ENCODE data around the gene LHB. TPM values are rescaled to one million over a fixed set of nuclear protein-coding genes. Genes with fewer than 3 reads are reported as not detected.

Gene LHB
- not detected for total RNA-seq
- polyA plus RNA-seq: under 1 TPM in 1 of 3 donors, not detected in 2; 0.32 TPM
- long read RNA-seq, donor 1: 0 reads
- long read RNA-seq, donor 2: 0 reads

- Histone ChIP-seq H3K4me1 (peaks cover 7% of the 10 kb centered on the region), H3K27me3 (ENCODE audit: insufficient read depth in 3 of 3, low read length in 2 of 3) (no peaks in the 10 kb centered on the region), H3K36me3 (ENCODE audit: insufficient read depth in 1 of 2, low read depth in 1 of 2) (peaks cover 12 to 34% of the 10 kb centered on the region in 2 donors), H3K4me3 (peak within 1 kb of the TSS; percentile 66), H3K9me3 (no peaks in the 10 kb centered on the region), H3K27ac (no peak within 1 kb of the TSS)
- no peak for DNase-seq
- intact Hi-C loops (cut with DNase I): no loop called here
- no peak for TF ChIP-seq CTCF (IDR thresholded peaks at IDR 0.05)
- WGBS, 3 donors: 67 to 69% (median 67%) methylated on average over 16 to 17 of the region's 17 CpGs
- ATAC-seq: no peak
Observed at GRCh38 chr19:49017041-49017665, at the start of gene LHB. TSS of gene LHB (minus strand) at chr19:49017091. CDS start at chr19:49017081, 10 bp downstream.

- DNase-seq (peak; percentile 44 to 74), ATAC-seq (peak; percentile 76 to 85 (median 82))
- peak overlapping the region; percentile 52 for H3K4me3 ChIP-seq
- no peak for TF ChIP-seq CTCF (IDR thresholded peaks at IDR 0.05)
- peaks cover 17% of the 10 kb centered on the region for H3K4me1 ChIP-seq
- H3K9me3 ChIP-seq: no peaks in the 10 kb centered on the region
- no peaks in the 10 kb centered on the region for H3K36me3 ChIP-seq (ENCODE audit: insufficient read depth in 1 of 2, low read depth in 1 of 2)
- peak overlapping the region; percentile 63 for H3K27ac ChIP-seq
- H3K27me3 ChIP-seq (ENCODE audit: insufficient read depth in 3 of 3, low read length in 2 of 3): peaks cover 0 to 4% (median 0%) of the 10 kb centered on the region in 3 donors
- 16 to 22% (median 17%) methylated on average over 12 to 13 of the region's 13 CpGs for WGBS, 3 donors
- intact Hi-C loops (cut with DNase I): loop anchor here in 1 of 2 donors (5.0 kb wide), 1 partner anchor 69 kb away; no protein-coding TSS in a partner anchor
Observed at GRCh38 chr19:49065905-49066512, 49.1 kb upstream of the LHB start.

GRCh38 chr19:49064768-49065611, 48.1 kb upstream of the LHB start, which contains the start of gene NTF4:
TSS of gene NTF4 (minus strand) at chr19:49064818. CDS start at chr19:49061997, 2,821 bp downstream.
- WGBS, 3 donors: 2% methylated on average over 38 to 53 of the region's 53 CpGs
- TF ChIP-seq CTCF (IDR thresholded peaks at IDR 0.05): no peak
- Histone ChIP-seq H3K27me3 (ENCODE audit: insufficient read depth in 3 of 3, low read length in 2 of 3) (peaks cover 0 to 4% (median 0%) of the 10 kb centered on the region in 3 donors), H3K9me3 (no peaks in the 10 kb centered on the region), H3K4me3 (peak within 1 kb of the TSS; percentile 52), H3K36me3 (ENCODE audit: insufficient read depth in 1 of 2, low read depth in 1 of 2) (no peaks in the 10 kb centered on the region), H3K4me1 (peaks cover 17% of the 10 kb centered on the region), H3K27ac (peak within 1 kb of the TSS; percentile 63)
- peak; percentile 41 to 54 (median 48) for ATAC-seq
- DNase-seq: peak; percentile 19 to 56
- intact Hi-C loops (cut with DNase I): loop anchor here in 1 of 2 donors (5.0 kb wide), 1 partner anchor 68 kb away; no protein-coding TSS in a partner anchor

- no peaks in the 10 kb centered on the region for H3K36me3 ChIP-seq (ENCODE audit: insufficient read depth in 1 of 2, low read depth in 1 of 2)
- DNase-seq (no peak), ATAC-seq (no peak)
- intact Hi-C loops (cut with DNase I): no loop called here
- H3K27me3 ChIP-seq (ENCODE audit: insufficient read depth in 3 of 3, low read length in 2 of 3): no peaks in the 10 kb centered on the region
- peaks cover 17% of the 10 kb centered on the region for H3K4me1 ChIP-seq
- no peak for TF ChIP-seq CTCF (IDR thresholded peaks at IDR 0.05)
- H3K4me3 ChIP-seq: no peak overlapping the region
- H3K27ac ChIP-seq: no peak overlapping the region
- 51 to 57% (median 54%) methylated on average over 8 to 10 of the region's 10 CpGs for WGBS, 3 donors
- no peaks in the 10 kb centered on the region for H3K9me3 ChIP-seq
Observed at GRCh38 chr19:49064029-49064629, 47.2 kb upstream of the LHB start.

Data from psoas muscle (tissue), 8 donors.